ENCODE results near the gene YWHAH. TPM values are rescaled to one million over a fixed set of nuclear protein-coding genes. Genes with fewer than 3 reads are reported as not detected.

The YWHAH gene
- total and polyA plus RNA-seq, 2 of the 4 experiments (the other 2 are of a cell fraction) = 147 to 173 TPM

DNA sequence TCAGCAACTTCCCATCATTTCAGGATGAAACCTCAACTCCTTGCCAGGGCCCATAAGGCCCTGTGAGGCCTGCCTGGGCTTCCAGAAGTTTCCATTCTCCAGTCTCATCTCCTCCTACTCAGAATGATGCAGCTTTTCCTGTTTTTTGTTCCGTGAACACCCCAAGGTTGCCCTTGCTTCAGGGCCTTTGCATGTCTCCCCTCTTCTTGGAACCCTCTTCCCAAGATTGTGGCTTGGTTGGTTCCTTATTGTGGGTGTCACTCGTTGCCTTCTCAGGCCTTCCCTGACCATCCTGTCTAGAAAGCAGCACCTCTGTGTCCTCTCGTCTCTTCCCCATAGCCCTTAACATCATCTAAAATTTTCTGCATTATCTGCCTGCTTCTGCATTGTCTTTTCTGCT is 23.2 kb upstream of the YWHAH start:
- ChIA-PET POLR2A (ENCODE audit: unreplicated experiment) (no interaction called here), CTCF (no interaction called here)
- dilution Hi-C loops (cut with HindIII; ENCODE audit: low sequenced_read_pairs, unreplicated experiment) = no loop called here
- no peak overlapping the region for H3K56ac ChIP-seq (ENCODE audit: extremely low read depth, insufficient read depth, low read length)
- ATAC-seq (ENCODE audit: low read depth) = no peak
- no peak overlapping the region for H3K9ac ChIP-seq (ENCODE audit: low read depth, low read length)
- no peak for DNase-seq
- no peak for TF ChIP-seq POLR2A (IDR thresholded peaks at IDR 0.05; ENCODE audit: low read depth, low read length)
- TF ChIP-seq MAFK (IDR thresholded peaks at IDR 0.05; ENCODE audit: low read depth, low read length) = no peak
- TF ChIP-seq SMC3 (IDR thresholded peaks at IDR 0.05; ENCODE audit: low read depth, low read length) = no peak
- TF ChIP-seq RFX5 (IDR thresholded peaks at IDR 0.05; ENCODE audit: low read depth, low read length) = no peak
- TF ChIP-seq RAD21 (IDR thresholded peaks at IDR 0.05; ENCODE audit: low read length) = no peak
- no peak for TF ChIP-seq MAZ (IDR thresholded peaks at IDR 0.05; ENCODE audit: borderline replicate concordance, low read depth, low read length)
- no peak for TF ChIP-seq MXI1 (IDR thresholded peaks at IDR 0.05; ENCODE audit: borderline replicate concordance, low read depth, low read length)
- no peak for TF ChIP-seq NFE2L2 (IDR thresholded peaks at IDR 0.05; ENCODE audit: low read depth, low read length)
- TF ChIP-seq BHLHE40 (IDR thresholded peaks at IDR 0.05; ENCODE audit: low read depth, low read length) = no peak
- TF ChIP-seq, protein P1, sequence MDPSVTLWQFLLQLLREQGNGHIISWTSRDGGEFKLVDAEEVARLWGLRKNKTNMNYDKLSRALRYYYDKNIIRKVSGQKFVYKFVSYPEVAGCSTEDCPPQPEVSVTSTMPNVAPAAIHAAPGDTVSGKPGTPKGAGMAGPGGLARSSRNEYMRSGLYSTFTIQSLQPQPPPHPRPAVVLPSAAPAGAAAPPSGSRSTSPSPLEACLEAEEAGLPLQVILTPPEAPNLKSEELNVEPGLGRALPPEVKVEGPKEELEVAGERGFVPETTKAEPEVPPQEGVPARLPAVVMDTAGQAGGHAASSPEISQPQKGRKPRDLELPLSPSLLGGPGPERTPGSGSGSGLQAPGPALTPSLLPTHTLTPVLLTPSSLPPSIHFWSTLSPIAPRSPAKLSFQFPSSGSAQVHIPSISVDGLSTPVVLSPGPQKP (IDR thresholded peaks at IDR 0.05; ENCODE audit: borderline replicate concordance, low read depth, low read length) = no peak
- no peak for TF ChIP-seq CHD1 (IDR thresholded peaks at IDR 0.05; ENCODE audit: low read depth, low read length)
- TF ChIP-seq, protein P2, sequence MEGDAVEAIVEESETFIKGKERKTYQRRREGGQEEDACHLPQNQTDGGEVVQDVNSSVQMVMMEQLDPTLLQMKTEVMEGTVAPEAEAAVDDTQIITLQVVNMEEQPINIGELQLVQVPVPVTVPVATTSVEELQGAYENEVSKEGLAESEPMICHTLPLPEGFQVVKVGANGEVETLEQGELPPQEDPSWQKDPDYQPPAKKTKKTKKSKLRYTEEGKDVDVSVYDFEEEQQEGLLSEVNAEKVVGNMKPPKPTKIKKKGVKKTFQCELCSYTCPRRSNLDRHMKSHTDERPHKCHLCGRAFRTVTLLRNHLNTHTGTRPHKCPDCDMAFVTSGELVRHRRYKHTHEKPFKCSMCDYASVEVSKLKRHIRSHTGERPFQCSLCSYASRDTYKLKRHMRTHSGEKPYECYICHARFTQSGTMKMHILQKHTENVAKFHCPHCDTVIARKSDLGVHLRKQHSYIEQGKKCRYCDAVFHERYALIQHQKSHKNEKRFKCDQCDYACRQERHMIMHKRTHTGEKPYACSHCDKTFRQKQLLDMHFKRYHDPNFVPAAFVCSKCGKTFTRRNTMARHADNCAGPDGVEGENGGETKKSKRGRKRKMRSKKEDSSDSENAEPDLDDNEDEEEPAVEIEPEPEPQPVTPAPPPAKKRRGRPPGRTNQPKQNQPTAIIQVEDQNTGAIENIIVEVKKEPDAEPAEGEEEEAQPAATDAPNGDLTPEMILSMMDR (conservative IDR thresholded peaks at IDR 0.05; ENCODE audit: low read depth, low read length) = no peak
- no peak for TF ChIP-seq CEBPB (IDR thresholded peaks at IDR 0.05; ENCODE audit: low read depth, low read length)
- TF ChIP-seq, protein P3, sequence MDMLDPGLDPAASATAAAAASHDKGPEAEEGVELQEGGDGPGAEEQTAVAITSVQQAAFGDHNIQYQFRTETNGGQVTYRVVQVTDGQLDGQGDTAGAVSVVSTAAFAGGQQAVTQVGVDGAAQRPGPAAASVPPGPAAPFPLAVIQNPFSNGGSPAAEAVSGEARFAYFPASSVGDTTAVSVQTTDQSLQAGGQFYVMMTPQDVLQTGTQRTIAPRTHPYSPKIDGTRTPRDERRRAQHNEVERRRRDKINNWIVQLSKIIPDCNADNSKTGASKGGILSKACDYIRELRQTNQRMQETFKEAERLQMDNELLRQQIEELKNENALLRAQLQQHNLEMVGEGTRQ (IDR thresholded peaks at IDR 0.05; ENCODE audit: low read depth, low read length) = no peak
- no peak for TF ChIP-seq RCOR1 (IDR thresholded peaks at IDR 0.05; ENCODE audit: insufficient replicate concordance, low read length)
- no peak for TF ChIP-seq FOS (IDR thresholded peaks at IDR 0.05; ENCODE audit: low read depth, low read length)
- H2BK120ac ChIP-seq (ENCODE audit: low read depth, low read length) = no peak overlapping the region
- no peak overlapping the region for H2AK9ac ChIP-seq (replicated peaks; ENCODE audit: low read depth, low read length, poor library complexity)
- in situ Hi-C loops (cut with MboI; ENCODE audit: low sequenced_read_pairs) = no loop called here
- H3K4me1 ChIP-seq (ENCODE audit: control insufficient read depth, insufficient read depth, low read length) = no peaks in the 10 kb centered on the region
- H3K14ac ChIP-seq (replicated peaks; ENCODE audit: low read depth, low read length) = no peak overlapping the region
- no peak overlapping the region for H3K4ac ChIP-seq (ENCODE audit: low read depth, low read length)
- H3K4me3 ChIP-seq (ENCODE audit: insufficient read depth, low read depth, low read length) = no peak overlapping the region
- peaks cover 7% of the 10 kb centered on the region; the same call in 1 of the 2 replicates for H3K27me3 ChIP-seq (ENCODE audit: control insufficient read depth, insufficient read depth, low read length)
- no peaks in the 10 kb centered on the region for H4K20me1 ChIP-seq (ENCODE audit: insufficient read depth, low read length)
- H4K8ac ChIP-seq (ENCODE audit: low read depth in 2 of 2, low read length in 2 of 2) = no peak overlapping the region
- 0 out of 2 replicates have a peak, but pooled peaks cover 4% of the 10 kb centered on the region for H3K9me1 ChIP-seq (ENCODE audit: insufficient read depth, low read length)
- H2BK5ac ChIP-seq (ENCODE audit: low read depth, low read length, poor library complexity, severe bottlenecking) = no peak overlapping the region
- no peak overlapping the region for H3K23ac ChIP-seq (ENCODE audit: low read depth, low read length)
- H3K79me1 ChIP-seq (ENCODE audit: low read depth in 1 of 2, low read length in 2 of 2) = no peaks in the 10 kb centered on the region
- WGBS, 2 experiments (ENCODE audit: extremely low coverage in 2 of 2, insufficient read length in 1 of 2) = no CpG with 5 or more reads among the region's 3 CpGs
- H2AK5ac ChIP-seq (ENCODE audit: low read depth, low read length) = no peak overlapping the region
- no peak overlapping the region for H3K27ac ChIP-seq (ENCODE audit: insufficient read depth, low read length)
- no peak overlapping the region for H4K91ac ChIP-seq (ENCODE audit: insufficient read depth, low read depth, low read length)
- intact Hi-C loops (cut with micrococcal nuclease) = loop anchor here (5.0 kb wide), 1 partner anchor 96 kb away; no protein-coding TSS in a partner anchor
- H3K9me3 ChIP-seq (ENCODE audit: control insufficient read depth, insufficient read depth, low read length) = no peaks in the 10 kb centered on the region
- H2BK15ac ChIP-seq (ENCODE audit: low read depth, low read length) = no peak overlapping the region
- no TSS peak for BruUV-seq (replicated peaks)
- H3K36me3 ChIP-seq (ENCODE audit: control insufficient read depth, insufficient read depth, low read length) = no peaks in the 10 kb centered on the region
- H3K4me2 ChIP-seq (ENCODE audit: low read depth, low read length) = no peak overlapping the region
- H2BK20ac ChIP-seq (ENCODE audit: low read depth, low read length) = no peak overlapping the region
- no peak overlapping the region for H4K5ac ChIP-seq (ENCODE audit: low read depth, low read length)
- H3K18ac ChIP-seq (ENCODE audit: low read depth, low read length) = no peak overlapping the region
- H2AFZ ChIP-seq (replicated peaks; ENCODE audit: low read length, poor library complexity) = no peak overlapping the region
